ENCODE measurements around the gene MZT2B. TPM values are rescaled to one million over a fixed set of nuclear protein-coding genes. Genes with fewer than 3 reads are reported as not detected.
"Not testable (repeated sequence)": the region's sequence is repeated elsewhere in the genome, so short reads cannot be mapped to it uniquely, and the experiment has no call there.

The MZT2B gene
- total RNA-seq, 1 donor from 2014 or later = 156 TPM

DNA sequence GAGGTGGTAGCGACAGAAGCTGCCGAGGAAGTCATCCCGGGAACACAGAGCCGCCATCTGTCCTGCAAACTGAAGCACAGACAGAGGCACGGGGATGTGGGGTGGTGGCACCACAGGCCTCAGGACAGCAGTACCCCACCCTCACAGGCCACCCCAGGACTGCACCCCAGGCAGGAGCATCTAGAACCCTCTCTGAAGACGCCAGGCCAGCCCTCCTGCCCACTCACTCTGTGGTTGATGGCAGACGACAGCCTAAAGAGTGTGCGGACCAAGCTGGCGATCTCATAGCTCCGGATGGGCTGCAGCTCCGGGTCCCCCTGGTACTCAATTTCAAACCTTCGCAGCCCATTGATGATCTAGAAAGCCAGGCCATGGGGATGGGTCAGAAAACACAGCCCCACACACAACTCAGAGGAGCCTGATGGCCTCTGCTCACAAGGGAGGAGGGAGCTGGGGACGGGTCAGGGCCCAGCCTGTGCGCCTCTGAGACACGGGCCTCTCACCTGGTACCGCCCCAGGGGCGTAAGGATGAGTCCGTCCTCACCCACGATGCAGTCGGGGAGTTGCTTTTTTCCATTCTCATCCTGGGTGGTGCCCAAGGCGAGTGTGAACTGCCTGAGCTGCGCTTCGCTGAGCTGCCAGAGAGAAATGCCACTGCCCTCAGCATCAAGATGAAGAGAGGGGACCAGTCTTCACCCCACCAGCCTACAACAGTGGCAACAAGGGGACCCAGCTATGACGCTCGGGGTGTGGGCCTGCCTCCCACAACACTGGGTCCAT, 29.1 kb upstream of the MZT2B start:
- intact Hi-C loops (cut with DNase I) = no loop called here

DNA sequence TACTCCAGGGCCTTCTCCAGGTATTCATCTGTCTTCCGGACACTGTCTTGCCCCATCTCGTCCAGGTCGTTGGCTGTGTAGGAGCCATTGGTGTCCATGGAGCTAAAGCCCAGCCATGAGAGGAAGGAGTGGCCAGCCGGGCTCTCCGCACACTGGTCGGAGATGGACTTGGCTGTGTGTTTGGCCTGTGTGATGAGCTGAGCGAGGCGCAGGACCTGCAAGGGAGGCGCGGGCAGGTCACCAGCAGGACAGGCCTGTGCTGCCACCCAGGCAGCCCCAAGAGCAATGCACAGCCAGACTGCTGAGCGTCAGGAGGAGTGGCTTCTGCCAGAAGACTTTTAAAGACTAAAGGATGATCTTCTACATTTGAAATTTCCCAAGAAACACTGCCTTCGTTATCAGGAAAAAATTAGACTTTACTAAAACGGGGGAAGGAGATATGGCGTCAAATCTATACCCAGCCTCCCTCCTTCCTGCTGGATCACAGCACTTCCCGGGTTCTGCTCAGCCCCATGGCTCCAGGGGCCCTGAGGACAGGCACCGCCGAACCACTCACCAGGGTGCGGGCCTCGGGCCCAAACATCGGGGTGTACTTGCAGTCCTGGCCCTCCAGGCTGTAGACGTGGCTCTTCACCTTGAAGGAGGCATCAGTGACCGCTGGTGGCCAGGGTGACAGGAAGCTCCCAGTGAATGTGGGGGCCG, 28.2 kb upstream of the MZT2B start:
- peaks cover 0 to 25% of the 10 kb centered on the region in 2 donors for H3K36me3 ChIP-seq
- H3K9me3 ChIP-seq; H3K4me3 ChIP-seq; H3K27ac ChIP-seq; intact Hi-C loops (cut with DNase I); DNase-seq (ENCODE audit: extremely low spot score in 2 of 2); H3K27me3 ChIP-seq; H3K4me1 ChIP-seq: not testable (repeated sequence)

More for the DNA sequence above, 29.1 kb upstream of the MZT2B start:
- Histone ChIP-seq H3K9me3 (no peaks in the 10 kb centered on the region), H3K36me3 (peaks cover 0 to 25% of the 10 kb centered on the region in 2 donors), H3K4me1 (no peaks in the 10 kb centered on the region), H3K27ac (no peak overlapping the region), H3K27me3 (no peaks in the 10 kb centered on the region), H3K4me3 (no peak overlapping the region)
- no peak for DNase-seq (ENCODE audit: extremely low spot score in 2 of 2)
- TF ChIP-seq POLR2A (IDR thresholded peaks at IDR 0.05) (no peak), POLR2AphosphoS5 (IDR thresholded peaks at IDR 0.05; ENCODE audit: insufficient read depth in 1 of 2, low read depth in 1 of 2) (no peak)
- TF ChIP-seq, protein P1, sequence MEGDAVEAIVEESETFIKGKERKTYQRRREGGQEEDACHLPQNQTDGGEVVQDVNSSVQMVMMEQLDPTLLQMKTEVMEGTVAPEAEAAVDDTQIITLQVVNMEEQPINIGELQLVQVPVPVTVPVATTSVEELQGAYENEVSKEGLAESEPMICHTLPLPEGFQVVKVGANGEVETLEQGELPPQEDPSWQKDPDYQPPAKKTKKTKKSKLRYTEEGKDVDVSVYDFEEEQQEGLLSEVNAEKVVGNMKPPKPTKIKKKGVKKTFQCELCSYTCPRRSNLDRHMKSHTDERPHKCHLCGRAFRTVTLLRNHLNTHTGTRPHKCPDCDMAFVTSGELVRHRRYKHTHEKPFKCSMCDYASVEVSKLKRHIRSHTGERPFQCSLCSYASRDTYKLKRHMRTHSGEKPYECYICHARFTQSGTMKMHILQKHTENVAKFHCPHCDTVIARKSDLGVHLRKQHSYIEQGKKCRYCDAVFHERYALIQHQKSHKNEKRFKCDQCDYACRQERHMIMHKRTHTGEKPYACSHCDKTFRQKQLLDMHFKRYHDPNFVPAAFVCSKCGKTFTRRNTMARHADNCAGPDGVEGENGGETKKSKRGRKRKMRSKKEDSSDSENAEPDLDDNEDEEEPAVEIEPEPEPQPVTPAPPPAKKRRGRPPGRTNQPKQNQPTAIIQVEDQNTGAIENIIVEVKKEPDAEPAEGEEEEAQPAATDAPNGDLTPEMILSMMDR (IDR thresholded peaks at IDR 0.05) = no peak

DNA sequence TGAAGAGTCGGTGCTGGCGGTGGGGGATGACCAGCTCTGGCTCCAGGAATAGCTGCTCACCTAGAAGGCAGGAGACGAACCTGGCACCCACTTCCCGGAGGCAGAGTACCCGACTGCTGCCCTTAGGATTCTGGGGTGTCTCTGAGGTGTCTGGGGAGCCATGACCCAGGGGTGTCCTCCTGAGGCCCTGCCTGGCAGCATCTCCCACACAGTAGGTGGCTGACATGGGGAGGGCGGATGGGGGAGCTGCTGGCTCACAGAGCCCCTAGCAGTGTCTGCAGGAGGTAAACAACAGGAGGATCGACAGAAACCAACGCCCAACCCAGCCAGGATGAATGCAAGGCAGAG, 27.7 kb upstream of the MZT2B start:
- H3K9me3 ChIP-seq; H3K4me3 ChIP-seq; H3K4me1 ChIP-seq; H3K27ac ChIP-seq; intact Hi-C loops (cut with DNase I); DNase-seq (ENCODE audit: extremely low spot score in 2 of 2); H3K27me3 ChIP-seq: not testable (repeated sequence)
- H3K36me3 ChIP-seq = peaks cover 0 to 25% of the 10 kb centered on the region in 2 donors

DNA sequence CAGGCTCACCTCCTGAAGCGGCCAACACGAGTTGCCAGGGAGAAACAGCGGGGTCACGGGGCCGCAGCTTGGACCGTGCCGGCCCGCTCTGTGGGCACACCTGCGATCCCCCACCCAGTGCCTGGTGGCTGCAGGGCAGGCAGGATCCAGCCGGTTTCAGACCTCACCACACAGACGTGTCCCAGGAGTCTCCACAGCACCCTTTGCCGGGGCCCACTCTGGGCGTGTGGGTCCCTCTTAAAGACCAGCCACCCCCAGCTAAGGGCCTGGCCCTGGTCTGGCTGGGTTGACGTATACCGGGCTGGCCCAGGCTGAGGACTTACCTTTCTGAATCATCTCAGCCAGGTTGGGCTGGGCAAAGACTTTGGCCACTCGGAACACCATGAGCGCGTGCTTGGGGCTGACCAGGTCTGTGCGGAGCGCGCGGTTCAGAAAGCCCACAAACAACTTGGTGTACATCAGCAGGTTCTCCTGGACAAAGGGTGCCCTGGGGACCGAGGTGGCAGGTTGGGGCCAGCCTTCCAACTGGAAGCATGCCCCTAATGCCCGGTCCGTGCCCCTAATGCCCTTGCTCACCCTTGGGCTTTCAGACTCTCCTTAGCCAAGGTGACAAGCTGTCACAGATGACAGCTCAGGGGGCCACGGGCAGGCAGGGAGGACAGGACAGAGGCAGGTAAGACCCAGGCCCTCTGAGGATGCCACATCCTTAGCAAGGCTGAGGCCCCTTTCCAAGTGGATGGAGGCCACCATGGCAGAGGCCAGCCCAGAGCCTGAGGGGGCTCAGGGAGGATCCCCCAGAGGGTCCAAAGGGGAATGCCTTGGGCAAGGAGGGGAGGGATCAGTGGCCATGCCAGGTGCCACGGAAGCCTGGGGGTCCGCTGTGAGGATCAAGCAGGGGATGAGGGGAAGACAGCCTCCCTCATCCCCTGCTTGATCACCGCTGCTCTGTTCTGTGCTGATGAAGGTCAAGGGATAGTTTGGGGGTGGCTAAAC, 27.0 kb upstream of the MZT2B start:
- Histone ChIP-seq H3K36me3 (peaks cover 0 to 25% of the 10 kb centered on the region in 2 donors), H3K9me3 (no peaks in the 10 kb centered on the region), H3K4me3 (no peak overlapping the region), H3K27me3 (no peaks in the 10 kb centered on the region), H3K27ac (no peak overlapping the region), H3K4me1 (no peaks in the 10 kb centered on the region)
- DNase-seq (ENCODE audit: extremely low spot score in 2 of 2) = no peak
- TF ChIP-seq POLR2AphosphoS5 (IDR thresholded peaks at IDR 0.05; ENCODE audit: insufficient read depth in 1 of 2, low read depth in 1 of 2) = no peak
- no peak for TF ChIP-seq POLR2A (IDR thresholded peaks at IDR 0.05)
- TF ChIP-seq, protein P1 (IDR thresholded peaks at IDR 0.05) = no peak
- intact Hi-C loops (cut with DNase I) = no loop called here

DNA sequence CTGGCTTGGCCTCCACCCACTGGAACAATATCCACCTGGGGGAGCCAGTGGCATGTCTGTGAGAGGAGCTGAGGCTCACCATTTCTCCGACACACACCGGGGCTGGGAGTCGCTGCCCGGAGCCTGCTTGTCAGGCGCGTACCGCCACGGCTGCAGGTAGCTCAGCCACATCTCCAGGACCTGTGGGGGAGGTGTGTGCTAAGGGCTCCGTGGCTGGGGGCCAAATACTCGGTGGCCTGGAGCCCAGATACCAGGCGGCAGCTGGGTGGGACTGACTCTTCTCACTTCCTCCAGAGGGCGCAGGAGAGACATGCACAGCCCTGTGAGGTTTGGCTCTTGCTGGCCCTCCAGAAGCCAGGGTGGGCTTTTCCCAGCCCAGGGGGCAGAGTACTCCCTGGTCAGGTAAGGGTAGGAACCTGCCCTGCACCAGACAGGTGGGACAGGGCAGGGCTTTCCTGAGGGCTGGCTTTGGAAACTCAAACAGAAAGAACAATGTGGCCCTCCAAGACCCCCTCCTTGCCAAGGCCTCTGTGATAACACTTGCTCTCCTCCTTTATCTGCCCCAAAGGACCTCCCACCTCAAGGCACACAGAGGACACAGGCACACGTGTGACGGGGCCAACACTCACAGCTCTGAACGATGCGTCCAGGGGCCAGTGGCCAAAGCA, 26.0 kb upstream of the MZT2B start:
- H3K4me3 ChIP-seq; H3K9me3 ChIP-seq; H3K27ac ChIP-seq; DNase-seq (ENCODE audit: extremely low spot score in 2 of 2); intact Hi-C loops (cut with DNase I); H3K27me3 ChIP-seq; H3K4me1 ChIP-seq: not testable (repeated sequence)
- TF ChIP-seq, protein P1 (IDR thresholded peaks at IDR 0.05) = peak in 1 of 3 experiments; percentile 23
- peaks cover 0 to 25% of the 10 kb centered on the region in 2 donors for H3K36me3 ChIP-seq
